BLaER1 (cell line): Measurements from ENCODE around the gene PALLD.

Source experiments
- H3K27ac ChIP-seq: shearing (Covaris generic); formaldehyde crosslinking; 2 replicates; pipeline ENCODE4 v1.8.1; 2022
- H3K27me3 ChIP-seq: shearing (Covaris generic); formaldehyde crosslinking; 2 replicates; pipeline ENCODE4 v1.8.1; 2022
- H3K36me3 ChIP-seq: shearing (Covaris generic); formaldehyde crosslinking; 2 replicates; pipeline ENCODE4 v1.8.1; 2022
- H3K4me1 ChIP-seq: shearing (Covaris generic); formaldehyde crosslinking; 2 replicates; pipeline ENCODE4 v1.8.1; 2022
- H3K4me2 ChIP-seq: shearing (Covaris generic); formaldehyde crosslinking; 2 replicates; pipeline ENCODE4 v1.8.1; 2022
- H3K4me3 ChIP-seq: shearing (Covaris generic); formaldehyde crosslinking; 2 replicates; pipeline ENCODE4 v1.8.1; 2022
- H3K9ac ChIP-seq: shearing (Covaris generic); formaldehyde crosslinking; 2 replicates; pipeline ENCODE4 v1.8.1; 2022
- H3K9me3 ChIP-seq: shearing (Covaris generic); formaldehyde crosslinking; 2 replicates; pipeline ENCODE4 v1.8.1; 2022
- H4K20me1 ChIP-seq: shearing (Covaris generic); formaldehyde crosslinking; 2 replicates; pipeline ENCODE4 v1.8.1; 2022
- Cebpa-rat ChIP-seq: shearing (Covaris generic); IDR thresholded peaks from 2 replicates; pipeline ENCODE4 v1.8.1; 2022

PALLD gene

DNA sequence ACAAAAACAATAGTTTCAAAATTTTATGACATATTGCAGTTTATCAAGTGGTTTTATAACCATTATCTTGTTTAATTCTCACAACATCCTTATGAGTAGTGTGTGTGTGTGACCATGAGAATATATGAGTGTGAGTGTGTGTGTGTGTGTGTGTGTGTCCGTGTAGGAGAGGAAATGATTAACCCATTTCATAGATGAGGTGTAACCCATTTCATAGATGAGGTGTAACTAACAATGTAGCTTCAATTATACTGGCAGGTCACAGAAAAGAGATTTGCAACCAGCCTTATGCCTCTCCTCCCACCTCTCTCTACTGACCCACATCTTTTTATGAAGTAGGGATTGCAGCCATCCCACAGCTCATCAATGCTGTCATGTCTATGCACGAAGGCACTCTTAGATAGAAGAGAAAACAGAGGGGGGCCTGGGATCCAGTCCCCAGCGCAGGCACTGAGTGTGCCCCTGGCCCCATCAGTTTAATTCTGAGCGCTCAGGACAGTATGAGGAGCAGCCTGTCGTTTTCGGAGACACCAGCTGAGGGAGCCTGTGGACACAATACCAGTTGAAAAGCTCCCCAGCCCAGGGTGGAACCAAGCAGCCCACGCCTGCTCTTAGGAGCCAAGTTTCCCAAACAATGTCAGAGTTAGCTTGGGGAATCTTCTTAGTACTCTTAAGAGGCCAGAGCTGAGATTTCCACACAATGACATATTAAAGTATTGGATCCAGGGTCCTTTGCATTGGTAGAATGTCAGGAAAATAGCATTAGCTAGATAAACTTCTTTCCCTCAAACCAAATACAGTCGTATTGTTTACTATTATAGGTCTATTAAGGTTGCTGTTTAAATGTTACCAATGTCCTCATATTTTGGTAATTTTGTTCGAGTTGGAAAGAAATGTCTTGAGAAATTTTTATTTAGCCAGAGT lies 88.6 kb downstream of the PALLD start:
- no peak overlapping the region for H3K27ac ChIP-seq
- H3K36me3 ChIP-seq: no peaks in the 10 kb centered on the region
- H3K9ac ChIP-seq: no peak overlapping the region
- no peak overlapping the region for H3K4me3 ChIP-seq
- H3K4me1 ChIP-seq: no peaks in the 10 kb centered on the region
- TF ChIP-seq Cebpa-rat: no peak
- no peaks in the 10 kb centered on the region for H3K9me3 ChIP-seq
- no peaks in the 10 kb centered on the region for H4K20me1 ChIP-seq
- H3K27me3 ChIP-seq: no peaks in the 10 kb centered on the region
- H3K4me2 ChIP-seq: no peak overlapping the region

DNA sequence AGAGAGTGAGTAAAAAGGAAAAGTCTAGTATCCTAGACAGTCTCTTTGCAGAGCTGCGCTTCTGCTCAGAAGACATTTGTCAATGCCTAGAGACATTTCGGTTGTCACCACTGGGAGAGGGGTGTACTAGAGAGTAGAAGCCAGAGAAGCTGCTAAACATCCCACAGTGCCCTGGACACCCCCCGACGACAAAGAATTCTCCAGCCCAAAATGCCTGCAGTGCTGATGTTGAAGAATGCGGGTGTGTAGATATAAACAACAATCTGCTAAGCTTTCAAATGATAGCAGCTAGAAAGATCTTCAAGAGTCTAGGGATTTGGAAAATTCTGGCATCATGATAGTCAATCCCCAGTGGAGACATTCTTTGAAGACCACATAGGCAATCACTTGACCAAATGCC lies 90.1 kb downstream of the PALLD start:
- Histone ChIP-seq H3K4me3 (no peak overlapping the region), H3K4me2 (no peak overlapping the region), H4K20me1 (no peaks in the 10 kb centered on the region), H3K27ac (no peak overlapping the region), H3K9me3 (no peaks in the 10 kb centered on the region), H3K27me3 (no peaks in the 10 kb centered on the region), H3K4me1 (no peaks in the 10 kb centered on the region), H3K36me3 (no peaks in the 10 kb centered on the region), H3K9ac (no peak overlapping the region)
- no peak for TF ChIP-seq Cebpa-rat

DNA sequence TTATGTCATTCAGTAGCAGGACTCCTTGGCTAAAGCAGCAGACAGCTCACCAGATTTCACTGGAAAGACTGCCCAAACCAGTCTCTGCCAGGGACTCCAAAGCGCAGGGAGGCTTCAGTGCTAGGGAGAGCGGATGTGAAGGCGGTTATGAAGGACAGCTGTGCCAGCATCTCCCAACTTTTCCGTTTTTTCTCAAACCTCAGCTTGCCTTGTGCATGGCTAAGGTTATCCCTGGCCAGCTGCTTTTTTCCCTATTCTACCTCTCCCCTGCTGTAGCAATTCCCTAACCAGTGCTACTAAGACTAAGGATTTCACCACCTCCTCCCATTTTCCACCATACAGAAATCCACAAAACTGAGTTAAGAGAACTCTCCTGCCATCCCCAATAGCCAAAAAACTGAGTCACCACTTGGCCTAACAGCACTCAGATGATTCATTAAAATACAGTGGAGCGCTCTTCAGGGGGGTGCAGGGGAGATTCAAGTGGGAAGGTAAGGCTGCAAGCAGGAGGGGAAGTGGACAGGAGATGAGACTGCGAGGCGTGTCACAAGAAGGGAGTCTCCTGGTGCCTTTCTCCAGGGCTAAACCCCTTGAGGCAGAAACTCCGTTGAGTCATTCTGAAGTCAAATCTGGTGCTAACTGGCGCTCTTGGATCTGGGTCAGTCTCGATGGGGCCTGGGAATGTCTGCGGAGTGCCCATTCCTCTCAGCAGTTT lies 90.7 kb downstream of the PALLD start:
- H3K9ac ChIP-seq: no peak overlapping the region
- no peak overlapping the region for H3K4me2 ChIP-seq
- H3K4me1 ChIP-seq: no peaks in the 10 kb centered on the region
- H3K9me3 ChIP-seq: no peaks in the 10 kb centered on the region
- no peaks in the 10 kb centered on the region for H3K27me3 ChIP-seq
- H3K36me3 ChIP-seq: no peaks in the 10 kb centered on the region
- H3K4me3 ChIP-seq: no peak overlapping the region
- no peak for TF ChIP-seq Cebpa-rat
- no peak overlapping the region for H3K27ac ChIP-seq
- no peaks in the 10 kb centered on the region for H4K20me1 ChIP-seq

- Histone ChIP-seq H3K4me2 (no peak overlapping the region), H3K9me3 (no peaks in the 10 kb centered on the region), H4K20me1 (no peaks in the 10 kb centered on the region), H3K4me1 (no peaks in the 10 kb centered on the region), H3K4me3 (no peak overlapping the region), H3K27ac (no peak overlapping the region), H3K9ac (no peak overlapping the region), H3K27me3 (no peaks in the 10 kb centered on the region), H3K36me3 (no peaks in the 10 kb centered on the region)
- TF ChIP-seq Cebpa-rat: no peak
Measured at GRCh38 chr4:168588916-168589531, 92.2 kb downstream of the PALLD start.

DNA sequence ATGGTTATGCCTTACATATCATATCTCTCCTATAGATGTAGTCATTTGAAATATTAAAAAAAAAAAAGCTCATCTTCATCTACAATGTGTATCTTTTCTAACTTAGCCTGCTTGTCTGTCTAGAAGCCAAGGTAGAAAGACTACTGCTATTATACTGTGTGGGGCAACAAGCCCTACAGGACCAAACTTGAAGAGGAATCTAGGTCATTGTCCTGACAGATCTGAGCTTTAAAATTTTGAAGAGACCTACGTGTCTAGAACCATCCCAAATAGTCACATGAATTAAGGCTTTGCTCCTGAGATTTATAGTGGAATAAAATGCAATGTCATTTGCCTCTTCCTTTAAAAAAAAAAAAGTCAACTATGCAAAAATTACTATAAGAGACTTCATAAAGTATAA lies 95.8 kb downstream of the PALLD start:
- Histone ChIP-seq H3K27me3 (no peaks in the 10 kb centered on the region), H3K4me1 (no peaks in the 10 kb centered on the region), H4K20me1 (no peaks in the 10 kb centered on the region), H3K4me3 (no peak overlapping the region), H3K36me3 (no peaks in the 10 kb centered on the region), H3K9me3 (no peaks in the 10 kb centered on the region), H3K4me2 (no peak overlapping the region), H3K9ac (no peak overlapping the region), H3K27ac (no peak overlapping the region)
- TF ChIP-seq Cebpa-rat: no peak

- H3K27me3 ChIP-seq: no peaks in the 10 kb centered on the region
- no peaks in the 10 kb centered on the region for H3K36me3 ChIP-seq
- no peaks in the 10 kb centered on the region for H4K20me1 ChIP-seq
- no peaks in the 10 kb centered on the region for H3K4me1 ChIP-seq
- no peak overlapping the region for H3K4me3 ChIP-seq
- H3K27ac ChIP-seq: no peak overlapping the region
- TF ChIP-seq Cebpa-rat: no peak
- no peak overlapping the region for H3K9ac ChIP-seq
- H3K4me2 ChIP-seq: no peak overlapping the region
- H3K9me3 ChIP-seq: no peaks in the 10 kb centered on the region
Measured at GRCh38 chr4:168593399-168593798, 96.5 kb downstream of the PALLD start.

GRCh38 chr4:168594121-168594520 lies 97.3 kb downstream of the PALLD start:
- Histone ChIP-seq H3K4me2 (no peak overlapping the region), H3K9ac (no peak overlapping the region), H3K27ac (no peak overlapping the region), H3K4me1 (no peaks in the 10 kb centered on the region), H3K27me3 (no peaks in the 10 kb centered on the region), H3K4me3 (no peak overlapping the region), H4K20me1 (no peaks in the 10 kb centered on the region), H3K36me3 (no peaks in the 10 kb centered on the region), H3K9me3 (no peaks in the 10 kb centered on the region)
- TF ChIP-seq Cebpa-rat: no peak

GRCh38 chr4:168598191-168598590 lies 101.3 kb downstream of the PALLD start:
- Histone ChIP-seq H4K20me1 (no peaks in the 10 kb centered on the region), H3K27me3 (no peaks in the 10 kb centered on the region), H3K4me3 (no peak overlapping the region), H3K27ac (no peak overlapping the region), H3K4me1 (no peaks in the 10 kb centered on the region), H3K9ac (no peak overlapping the region), H3K36me3 (no peaks in the 10 kb centered on the region), H3K9me3 (no peaks in the 10 kb centered on the region), H3K4me2 (no peak overlapping the region)
- no peak for TF ChIP-seq Cebpa-rat

GRCh38 chr4:168600796-168601583 lies 104.1 kb downstream of the PALLD start:
- no peak for TF ChIP-seq Cebpa-rat
- Histone ChIP-seq H3K4me2 (no peak overlapping the region), H3K36me3 (no peaks in the 10 kb centered on the region), H3K4me1 (no peaks in the 10 kb centered on the region), H3K9ac (no peak overlapping the region), H3K27me3 (no peaks in the 10 kb centered on the region), H4K20me1 (no peaks in the 10 kb centered on the region), H3K27ac (no peak overlapping the region), H3K9me3 (no peaks in the 10 kb centered on the region), H3K4me3 (no peak overlapping the region)
